ENCODE data around the gene PIK3R5.

PIK3R5 gene

DNA sequence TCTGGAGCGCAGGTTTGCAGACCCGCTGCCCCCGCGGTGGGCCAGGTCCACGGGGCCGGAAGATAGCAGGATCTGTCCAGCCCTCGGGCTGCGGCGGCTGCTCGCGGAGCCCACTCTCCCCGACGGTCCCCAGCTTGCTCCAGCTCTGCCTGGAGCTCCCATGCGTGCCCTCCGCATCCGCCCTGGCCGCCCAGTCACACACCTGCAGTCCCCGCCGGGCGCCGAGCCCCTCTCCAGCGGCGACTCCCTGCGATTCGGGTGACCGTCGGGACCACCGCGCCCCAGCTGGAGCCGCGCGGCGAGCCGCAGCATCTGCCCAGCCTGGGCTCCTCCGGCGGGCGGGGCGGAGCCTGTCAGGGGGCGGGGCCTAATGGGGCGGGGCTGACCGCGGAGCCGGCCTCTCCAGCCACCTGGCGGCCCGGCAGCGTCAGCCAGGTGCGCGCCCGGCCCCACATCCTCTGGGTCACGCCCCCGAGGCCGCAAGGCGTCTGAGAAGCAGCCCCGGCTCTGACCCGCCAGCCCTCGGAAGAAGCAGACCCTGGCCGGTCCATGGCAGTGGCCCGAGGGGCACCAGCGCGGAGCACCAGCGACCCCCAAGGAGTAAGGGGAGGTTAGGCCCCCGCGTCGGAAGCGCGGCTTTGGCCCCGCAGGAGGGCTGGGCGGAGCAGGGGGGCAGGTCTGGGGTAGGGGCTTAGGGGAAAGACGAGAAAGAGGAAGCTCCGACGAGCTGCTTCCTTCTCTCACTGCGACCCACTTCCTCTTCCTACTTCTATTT is at the start of gene PIK3R5:
Gene PIK3R5 (minus strand): TSS at position 314 of the 775 bp plus-strand sequence. CDS start 54,213 bp downstream, outside the sequence.
- peak within 1 kb of the TSS; percentile 85 for H3K27ac Mint-ChIP-seq (ENCODE audit: low read depth)
- peaks cover 7% of the 10 kb centered on the region for H3K9me3 Mint-ChIP-seq
- no peaks in the 10 kb centered on the region for H3K27me3 Mint-ChIP-seq
- H3K4me1 Mint-ChIP-seq = peaks cover 43% of the 10 kb centered on the region
- peak within 1 kb of the TSS; percentile 91 for H3K4me3 Mint-ChIP-seq
- DNase-seq (ENCODE audit: low spot score in 2 of 2) = peak; percentile 53 to 65
- H3K36me3 Mint-ChIP-seq (ENCODE audit: insufficient read depth) = peaks cover 19% of the 10 kb centered on the region
- ATAC-seq (replicated peaks; ENCODE audit: extremely low read depth, poor library complexity, severe bottlenecking) = peak; percentile 69

DNA sequence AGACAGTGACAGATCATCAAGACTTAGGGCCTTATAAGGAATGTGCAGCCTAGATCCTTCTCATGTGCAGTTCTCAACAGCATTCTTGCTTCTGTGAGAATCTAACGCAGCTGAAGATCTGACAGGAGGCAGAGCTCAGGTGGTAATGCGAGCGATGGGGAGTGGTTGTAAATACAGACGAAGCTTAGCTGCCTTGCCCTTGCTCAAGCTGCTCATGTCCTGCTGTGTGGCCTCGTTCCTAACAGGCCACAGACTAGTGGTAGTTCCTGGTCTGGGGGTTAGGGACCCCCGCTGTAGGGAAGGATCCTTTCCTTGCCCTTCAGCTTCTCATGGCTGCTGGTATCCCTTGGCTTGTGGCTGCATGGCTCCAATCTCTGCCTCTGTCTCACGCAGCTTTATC is 45.5 kb upstream of the PIK3R5 start:
- DNase-seq (ENCODE audit: low spot score in 2 of 2) (no peak), ATAC-seq (replicated peaks; ENCODE audit: extremely low read depth, poor library complexity, severe bottlenecking) (no peak)
- Mint-ChIP-seq H3K4me1 (no peaks in the 10 kb centered on the region), H3K27ac (ENCODE audit: low read depth) (no peak overlapping the region), H3K9me3 (no peaks in the 10 kb centered on the region), H3K36me3 (ENCODE audit: insufficient read depth) (peaks cover 1% of the 10 kb centered on the region), H3K4me3 (no peak overlapping the region), H3K27me3 (peaks cover 80% of the 10 kb centered on the region)

- Mint-ChIP-seq H3K9me3 (no peaks in the 10 kb centered on the region), H3K27ac (ENCODE audit: low read depth) (no peak overlapping the region)
Observed at GRCh38 chr17:9009737-9010136, 44.2 kb upstream of the PIK3R5 start.

GRCh38 chr17:9009096-9009495 is 43.6 kb upstream of the PIK3R5 start:
- H3K4me1 Mint-ChIP-seq = no peaks in the 10 kb centered on the region
- ATAC-seq (replicated peaks; ENCODE audit: extremely low read depth, poor library complexity, severe bottlenecking) = no peak
- peaks cover 3% of the 10 kb centered on the region for H3K36me3 Mint-ChIP-seq (ENCODE audit: insufficient read depth)
- H3K27me3 Mint-ChIP-seq = peaks cover 92% of the 10 kb centered on the region
- H3K9me3 Mint-ChIP-seq = no peaks in the 10 kb centered on the region
- H3K27ac Mint-ChIP-seq (ENCODE audit: low read depth) = no peak overlapping the region
- no peak for DNase-seq (ENCODE audit: low spot score in 2 of 2)
- H3K4me3 Mint-ChIP-seq = no peak overlapping the region

More at GRCh38 chr17:9009737-9010136, 44.2 kb upstream of the PIK3R5 start:
- DNase-seq (ENCODE audit: low spot score in 2 of 2) (no peak), ATAC-seq (replicated peaks; ENCODE audit: extremely low read depth, poor library complexity, severe bottlenecking) (no peak)
- Mint-ChIP-seq H3K27me3 (peaks cover 92% of the 10 kb centered on the region), H3K36me3 (ENCODE audit: insufficient read depth) (peaks cover 1% of the 10 kb centered on the region), H3K4me1 (no peaks in the 10 kb centered on the region), H3K4me3 (no peak overlapping the region)

GRCh38 chr17:9007052-9007714 is 41.7 kb upstream of the PIK3R5 start:
- peaks cover 6% of the 10 kb centered on the region for H3K4me1 Mint-ChIP-seq
- H3K27ac Mint-ChIP-seq (ENCODE audit: low read depth) = no peak overlapping the region
- H3K27me3 Mint-ChIP-seq = peaks cover 80% of the 10 kb centered on the region
- H3K4me3 Mint-ChIP-seq = no peak overlapping the region
- H3K9me3 Mint-ChIP-seq = no peaks in the 10 kb centered on the region
- ATAC-seq (replicated peaks; ENCODE audit: extremely low read depth, poor library complexity, severe bottlenecking) = no peak
- peaks cover 3% of the 10 kb centered on the region for H3K36me3 Mint-ChIP-seq (ENCODE audit: insufficient read depth)
- DNase-seq (ENCODE audit: low spot score in 2 of 2) = no peak

DNA sequence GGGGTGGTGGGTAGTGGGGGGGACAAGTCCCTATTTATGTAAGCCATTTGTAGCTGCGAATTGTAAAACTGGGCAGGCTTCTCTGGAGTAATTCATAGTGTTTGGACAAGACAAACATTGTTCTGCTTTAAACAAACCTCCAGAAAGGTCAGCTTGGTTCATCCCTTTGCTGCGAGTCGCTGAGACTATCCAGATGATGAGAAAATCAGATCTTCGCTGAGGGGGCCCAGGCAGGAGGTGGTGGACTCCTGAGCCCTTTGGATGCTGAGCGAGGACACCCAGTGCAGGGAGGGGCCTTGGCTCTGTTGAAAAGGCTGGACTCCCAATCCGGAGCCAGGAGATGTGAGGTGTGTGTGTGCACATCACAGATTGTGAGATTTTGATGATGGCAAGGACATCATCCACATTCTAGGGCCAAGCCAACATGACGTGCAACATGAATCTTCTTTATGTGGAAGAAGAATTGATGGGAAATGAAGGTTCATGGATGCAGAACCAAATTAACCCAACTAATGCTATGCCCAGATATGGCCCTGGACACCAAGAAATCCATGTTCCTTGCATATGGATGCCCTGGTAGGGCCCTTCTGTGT is 40.8 kb upstream of the PIK3R5 start:
- Mint-ChIP-seq H3K4me3 (no peak overlapping the region), H3K27ac (ENCODE audit: low read depth) (no peak overlapping the region)

DNA sequence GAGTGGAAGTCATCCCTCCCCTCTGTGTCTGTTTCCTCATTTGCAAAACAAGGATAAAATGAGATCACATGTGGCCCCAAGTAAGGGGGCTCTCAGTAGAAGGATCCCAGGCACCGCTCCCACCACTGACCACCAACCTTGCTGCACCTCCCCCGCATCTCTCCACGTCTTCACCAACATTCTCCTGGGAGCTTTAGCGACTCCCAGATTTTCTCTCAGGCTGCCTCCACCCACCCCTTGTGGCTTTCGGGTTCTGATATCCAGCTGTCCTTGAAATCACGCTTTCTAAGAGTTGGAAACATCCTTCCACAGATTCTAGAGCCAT is 39.4 kb upstream of the PIK3R5 start:
- Mint-ChIP-seq H3K27me3 (peaks cover 88% of the 10 kb centered on the region), H3K4me3 (no peak overlapping the region), H3K9me3 (no peaks in the 10 kb centered on the region), H3K4me1 (peaks cover 6% of the 10 kb centered on the region), H3K36me3 (ENCODE audit: insufficient read depth) (peaks cover 3% of the 10 kb centered on the region), H3K27ac (ENCODE audit: low read depth) (no peak overlapping the region)
- DNase-seq (ENCODE audit: low spot score in 2 of 2) = no peak
- no peak for ATAC-seq (replicated peaks; ENCODE audit: extremely low read depth, poor library complexity, severe bottlenecking)

More for the DNA sequence above, 40.8 kb upstream of the PIK3R5 start:
- H3K9me3 Mint-ChIP-seq = no peaks in the 10 kb centered on the region
- peaks cover 3% of the 10 kb centered on the region for H3K36me3 Mint-ChIP-seq (ENCODE audit: insufficient read depth)
- H3K4me1 Mint-ChIP-seq = peaks cover 6% of the 10 kb centered on the region
- no peak for ATAC-seq (replicated peaks; ENCODE audit: extremely low read depth, poor library complexity, severe bottlenecking)
- peaks cover 88% of the 10 kb centered on the region for H3K27me3 Mint-ChIP-seq
- DNase-seq (ENCODE audit: low spot score in 2 of 2) = no peak

GRCh38 chr17:9004132-9004960 is 38.8 kb upstream of the PIK3R5 start:
- Mint-ChIP-seq H3K36me3 (ENCODE audit: insufficient read depth) (peaks cover 3% of the 10 kb centered on the region), H3K4me3 (peak overlapping the region; percentile 48), H3K4me1 (peaks cover 6% of the 10 kb centered on the region), H3K9me3 (no peaks in the 10 kb centered on the region), H3K27me3 (peaks cover 85% of the 10 kb centered on the region), H3K27ac (ENCODE audit: low read depth) (no peak overlapping the region)
- DNase-seq (ENCODE audit: low spot score in 2 of 2) = no peak
- no peak for ATAC-seq (replicated peaks; ENCODE audit: extremely low read depth, poor library complexity, severe bottlenecking)

- Mint-ChIP-seq H3K27ac (ENCODE audit: low read depth) (no peak overlapping the region), H3K4me3 (peak overlapping the region; percentile 48), H3K27me3 (peaks cover 77% of the 10 kb centered on the region), H3K9me3 (no peaks in the 10 kb centered on the region), H3K4me1 (peaks cover 6% of the 10 kb centered on the region), H3K36me3 (ENCODE audit: insufficient read depth) (peaks cover 3% of the 10 kb centered on the region)
- DNase-seq (ENCODE audit: low spot score in 2 of 2) (no peak), ATAC-seq (replicated peaks; ENCODE audit: extremely low read depth, poor library complexity, severe bottlenecking) (no peak)
Observed at GRCh38 chr17:9003355-9004131, 38.0 kb upstream of the PIK3R5 start.

- no peak for DNase-seq (ENCODE audit: low spot score in 2 of 2)
- H3K27ac Mint-ChIP-seq (ENCODE audit: low read depth) = no peak overlapping the region
- peaks cover 69% of the 10 kb centered on the region for H3K27me3 Mint-ChIP-seq
Observed at GRCh38 chr17:9002606-9003354, 37.3 kb upstream of the PIK3R5 start.

GRCh38 chr17:9002227-9002605 is 36.7 kb upstream of the PIK3R5 start:
- Mint-ChIP-seq H3K9me3 (no peaks in the 10 kb centered on the region), H3K4me1 (peaks cover 6% of the 10 kb centered on the region), H3K27ac (ENCODE audit: low read depth) (no peak overlapping the region), H3K36me3 (ENCODE audit: insufficient read depth) (peaks cover 3% of the 10 kb centered on the region), H3K27me3 (peaks cover 64% of the 10 kb centered on the region), H3K4me3 (peak overlapping the region; percentile 60)
- no peak for DNase-seq (ENCODE audit: low spot score in 2 of 2)
- ATAC-seq (replicated peaks; ENCODE audit: extremely low read depth, poor library complexity, severe bottlenecking) = no peak

More at GRCh38 chr17:9002606-9003354, 37.3 kb upstream of the PIK3R5 start:
- peak; percentile 40 for ATAC-seq (replicated peaks; ENCODE audit: extremely low read depth, poor library complexity, severe bottlenecking)
- Mint-ChIP-seq H3K9me3 (no peaks in the 10 kb centered on the region), H3K36me3 (ENCODE audit: insufficient read depth) (peaks cover 3% of the 10 kb centered on the region), H3K4me1 (peaks cover 6% of the 10 kb centered on the region), H3K4me3 (peak overlapping the region; percentile 60)
